IPS-18a (cell line): Measurements from ENCODE around the gene FADD.

Experiments used
- H3K27ac ChIP-seq: one replicate; pipeline ENCODE4 v1.5.1; 2013; ENCODE audit warnings: low read length
- H3K27me3 ChIP-seq: one replicate; pipeline ENCODE4 v1.6.1; 2013; ENCODE audit warnings: mild to moderate bottlenecking, low read length; ENCODE audit not compliant: control insufficient read depth, insufficient read depth
- H3K36me3 ChIP-seq: one replicate; pipeline ENCODE4 v1.6.1; 2013; ENCODE audit warnings: low read depth, low read length; ENCODE audit not compliant: control insufficient read depth
- H3K4me1 ChIP-seq: one replicate; pipeline ENCODE4 v1.6.1; 2013; ENCODE audit warnings: low read depth, low read length; ENCODE audit not compliant: control insufficient read depth
- H3K4me3 ChIP-seq: one replicate; pipeline ENCODE4 v1.5.1; 2013; ENCODE audit warnings: low read length
- H3K9ac ChIP-seq: one replicate; pipeline ENCODE4 v1.6.1; 2013; ENCODE audit warnings: mild to moderate bottlenecking, low read length, moderate library complexity
- H3K9me3 ChIP-seq: one replicate; pipeline ENCODE4 v1.6.1; 2013; ENCODE audit warnings: low read depth, low read length; ENCODE audit not compliant: control insufficient read depth

FADD gene

GRCh38 chr11:70168405-70168754 is 34.7 kb upstream of the FADD start:
- Histone ChIP-seq H3K27ac (no peak overlapping the region), H3K36me3 (no peaks in the 10 kb centered on the region), H3K9me3 (no peaks in the 10 kb centered on the region), H3K4me1 (no peaks in the 10 kb centered on the region), H3K27me3 (no peaks in the 10 kb centered on the region), H3K9ac (no peak overlapping the region), H3K4me3 (no peak overlapping the region)

GRCh38 chr11:70169127-70169526 is 34.0 kb upstream of the FADD start:
- H3K27ac ChIP-seq, result no peak overlapping the region
- no peaks in the 10 kb centered on the region for H3K27me3 ChIP-seq
- H3K4me3 ChIP-seq, result no peak overlapping the region
- H3K4me1 ChIP-seq, result no peaks in the 10 kb centered on the region
- H3K9me3 ChIP-seq, result no peaks in the 10 kb centered on the region
- H3K9ac ChIP-seq, result no peak overlapping the region
- H3K36me3 ChIP-seq, result no peaks in the 10 kb centered on the region

GRCh38 chr11:70169632-70170031 is 33.5 kb upstream of the FADD start:
- Histone ChIP-seq H3K4me3 (no peak overlapping the region), H3K4me1 (no peaks in the 10 kb centered on the region), H3K27me3 (no peaks in the 10 kb centered on the region), H3K9ac (no peak overlapping the region), H3K9me3 (no peaks in the 10 kb centered on the region), H3K27ac (no peak overlapping the region), H3K36me3 (no peaks in the 10 kb centered on the region)

- no peaks in the 10 kb centered on the region for H3K9me3 ChIP-seq
- H3K27ac ChIP-seq, result no peak overlapping the region
- no peaks in the 10 kb centered on the region for H3K36me3 ChIP-seq
- H3K9ac ChIP-seq, result no peak overlapping the region
- no peak overlapping the region for H3K4me3 ChIP-seq
- peaks cover 9% of the 10 kb centered on the region for H3K4me1 ChIP-seq
- H3K27me3 ChIP-seq, result no peaks in the 10 kb centered on the region
Observed at GRCh38 chr11:70170596-70171210, 32.4 kb upstream of the FADD start.

- Histone ChIP-seq H3K9me3 (no peaks in the 10 kb centered on the region), H3K27ac (no peak overlapping the region), H3K9ac (no peak overlapping the region), H3K4me1 (peaks cover 9% of the 10 kb centered on the region), H3K27me3 (no peaks in the 10 kb centered on the region), H3K4me3 (no peak overlapping the region), H3K36me3 (no peaks in the 10 kb centered on the region)
Observed at GRCh38 chr11:70173018-70173417, 30.1 kb upstream of the FADD start.

- H3K27me3 ChIP-seq, result no peaks in the 10 kb centered on the region
- H3K36me3 ChIP-seq, result no peaks in the 10 kb centered on the region
- H3K9me3 ChIP-seq, result no peaks in the 10 kb centered on the region
- peaks cover 9% of the 10 kb centered on the region for H3K4me1 ChIP-seq
- H3K4me3 ChIP-seq, result no peak overlapping the region
- H3K27ac ChIP-seq, result no peak overlapping the region
- no peak overlapping the region for H3K9ac ChIP-seq
Observed at GRCh38 chr11:70174547-70175235, 28.4 kb upstream of the FADD start.

- peaks cover 9% of the 10 kb centered on the region for H3K4me1 ChIP-seq
- H3K36me3 ChIP-seq, result no peaks in the 10 kb centered on the region
- no peaks in the 10 kb centered on the region for H3K27me3 ChIP-seq
- H3K27ac ChIP-seq, result no peak overlapping the region
- H3K9me3 ChIP-seq, result no peaks in the 10 kb centered on the region
- H3K9ac ChIP-seq, result no peak overlapping the region
- no peak overlapping the region for H3K4me3 ChIP-seq
Observed at GRCh38 chr11:70175236-70175698, 27.8 kb upstream of the FADD start.

- H3K9ac ChIP-seq, result no peak overlapping the region
- H3K9me3 ChIP-seq, result no peaks in the 10 kb centered on the region
- no peak overlapping the region for H3K27ac ChIP-seq
- peaks cover 9% of the 10 kb centered on the region for H3K4me1 ChIP-seq
- H3K27me3 ChIP-seq, result no peaks in the 10 kb centered on the region
- no peaks in the 10 kb centered on the region for H3K36me3 ChIP-seq
- no peak overlapping the region for H3K4me3 ChIP-seq
Observed at GRCh38 chr11:70176940-70177689, 26.0 kb upstream of the FADD start.

- Histone ChIP-seq H3K9ac (no peak overlapping the region), H3K27me3 (no peaks in the 10 kb centered on the region), H3K9me3 (no peaks in the 10 kb centered on the region), H3K4me1 (no peaks in the 10 kb centered on the region), H3K27ac (no peak overlapping the region), H3K36me3 (no peaks in the 10 kb centered on the region), H3K4me3 (no peak overlapping the region)
Observed at GRCh38 chr11:70180906-70181305, 22.2 kb upstream of the FADD start.

- Histone ChIP-seq H3K9me3 (no peaks in the 10 kb centered on the region), H3K4me1 (no peaks in the 10 kb centered on the region), H3K27ac (no peak overlapping the region), H3K36me3 (no peaks in the 10 kb centered on the region), H3K4me3 (no peak overlapping the region), H3K9ac (no peak overlapping the region), H3K27me3 (no peaks in the 10 kb centered on the region)
Observed at GRCh38 chr11:70182266-70182665, 20.8 kb upstream of the FADD start.

GRCh38 chr11:70183032-70183431 is 20.1 kb upstream of the FADD start:
- Histone ChIP-seq H3K36me3 (no peaks in the 10 kb centered on the region), H3K9ac (no peak overlapping the region), H3K27me3 (no peaks in the 10 kb centered on the region), H3K9me3 (no peaks in the 10 kb centered on the region), H3K4me1 (no peaks in the 10 kb centered on the region), H3K27ac (no peak overlapping the region), H3K4me3 (no peak overlapping the region)
